GM18517 (cell line): ENCODE results near the gene LRRC8B.
A peak's percentile ranks its signal among the peaks of the same experiment; 100 is the strongest.

Experiments
- ATAC-seq: cut with Tn5 transposase; IDR thresholded peaks from one replicate; pipeline ENCODE4 v1.9.1; 2021; ENCODE audit warnings: mild to moderate bottlenecking, moderate library complexity; ENCODE audit not compliant: unreplicated experiment

LRRC8B gene

GRCh38 chr1:89546082-89546889 is 21.7 kb downstream of the LRRC8B start:
- no peak for ATAC-seq

DNA sequence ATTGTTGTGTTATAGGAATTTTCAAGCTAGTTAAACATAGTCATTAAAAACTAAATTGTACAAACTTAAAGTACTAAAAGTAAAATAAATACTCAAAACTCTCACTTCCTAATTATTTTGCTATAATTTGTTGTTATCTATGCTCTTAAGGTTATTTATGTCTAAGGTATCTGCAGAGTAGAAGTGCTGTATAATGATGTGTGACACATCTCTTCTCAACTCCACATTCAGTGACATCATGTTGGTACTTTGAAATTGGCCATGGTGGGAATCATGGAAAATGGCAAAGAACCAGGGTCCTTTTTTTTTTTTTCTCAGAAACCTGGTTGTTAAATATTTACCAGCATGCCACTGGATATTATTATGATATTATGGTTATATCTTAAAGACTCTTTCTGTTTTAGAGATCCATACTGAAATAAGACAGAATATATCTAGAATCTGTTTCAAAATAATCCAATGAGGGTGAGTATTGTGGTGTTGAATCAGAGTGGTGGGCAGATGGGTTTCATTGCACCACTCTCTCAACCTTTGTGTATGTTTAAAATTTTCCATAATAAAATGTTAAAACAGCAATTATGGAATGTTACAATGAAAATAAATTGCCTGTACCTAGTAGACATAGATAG is 22.4 kb downstream of the LRRC8B start:
- ATAC-seq, result no peak

DNA sequence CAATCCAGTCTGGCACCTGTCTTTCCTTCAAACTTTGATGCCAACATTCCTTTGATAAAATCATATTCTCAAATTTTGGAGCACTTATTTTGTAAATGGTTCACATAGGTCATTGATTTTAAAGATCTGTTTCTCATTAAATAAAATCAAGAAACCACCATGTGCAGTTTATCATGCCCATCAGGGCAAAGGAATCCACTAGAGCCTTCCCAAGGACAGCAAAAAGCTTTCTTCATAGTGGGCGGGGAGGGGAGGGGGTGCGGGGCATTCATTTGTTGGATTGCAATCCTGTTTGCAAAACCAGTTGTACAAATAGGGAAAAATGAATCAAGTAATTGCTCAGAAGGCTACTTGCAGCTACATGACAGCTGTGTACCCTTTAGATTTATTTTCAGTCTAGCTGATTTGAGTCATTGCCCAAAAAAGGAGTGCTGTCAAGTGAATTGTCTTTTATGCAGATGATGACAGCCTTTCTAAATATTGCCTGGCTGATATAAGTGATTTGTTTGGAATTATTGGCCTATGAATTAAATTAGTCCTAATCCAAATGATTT is 23.0 kb downstream of the LRRC8B start:
- no peak for ATAC-seq

DNA sequence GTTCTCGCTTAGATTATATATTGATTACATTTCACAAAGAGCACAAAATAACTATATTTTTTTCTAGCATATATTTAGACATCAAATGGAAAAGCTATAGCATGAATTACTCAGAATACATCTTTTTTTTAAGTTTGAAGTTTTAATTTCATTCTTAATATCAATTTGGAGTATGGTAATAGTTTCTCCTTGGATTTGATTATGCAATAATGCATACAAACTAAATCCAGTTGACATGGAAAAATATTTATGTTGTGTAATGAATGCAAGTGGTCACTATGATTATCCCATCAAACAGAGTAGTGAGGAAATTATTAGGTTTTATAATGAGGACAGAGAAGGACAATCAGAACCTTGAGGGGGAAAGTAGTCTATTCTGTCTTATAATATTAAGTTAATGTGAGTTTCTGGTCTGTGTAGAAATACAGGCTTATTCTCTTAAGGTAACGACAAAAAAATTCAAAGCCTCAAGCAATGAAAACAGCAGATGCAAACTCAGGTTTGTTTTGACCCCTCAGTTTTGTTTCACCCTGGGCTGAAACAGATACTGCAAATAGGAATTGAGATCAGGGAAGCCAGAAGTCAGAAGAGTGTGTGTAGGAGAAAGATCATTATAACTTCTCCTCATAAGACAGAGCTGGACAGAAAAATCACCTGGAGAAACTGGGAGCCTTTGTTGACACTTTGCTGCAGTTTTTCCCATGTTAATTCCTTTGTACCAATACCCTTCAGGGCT is 23.7 kb downstream of the LRRC8B start:
- ATAC-seq, result no peak

DNA sequence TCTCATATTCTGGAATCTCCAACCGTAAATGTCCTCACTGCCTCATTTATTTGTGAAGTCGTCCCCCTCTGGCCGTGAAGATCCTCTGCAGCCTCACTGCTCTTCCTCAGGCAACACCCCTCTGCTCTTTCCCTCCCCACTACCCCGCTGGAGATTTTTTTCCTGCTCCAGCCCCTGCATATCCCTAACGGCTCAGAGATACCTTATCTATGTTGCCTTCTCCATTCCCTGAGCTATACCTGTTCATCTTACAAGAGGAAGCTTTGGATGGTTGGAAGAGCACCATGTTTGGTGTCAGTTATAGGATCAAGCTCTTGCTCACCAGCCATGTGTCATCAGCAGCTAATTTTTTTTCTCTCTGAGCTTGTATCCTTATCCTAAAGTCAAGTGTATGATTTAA is 26.4 kb downstream of the LRRC8B start:
- no peak for ATAC-seq

- peak; percentile 79 for ATAC-seq
These were observed 27.9 kb downstream of the LRRC8B start for GRCh38 chr1:89552471-89553081.

GRCh38 chr1:89553157-89553556 is 28.5 kb downstream of the LRRC8B start:
- ATAC-seq, result no peak

DNA sequence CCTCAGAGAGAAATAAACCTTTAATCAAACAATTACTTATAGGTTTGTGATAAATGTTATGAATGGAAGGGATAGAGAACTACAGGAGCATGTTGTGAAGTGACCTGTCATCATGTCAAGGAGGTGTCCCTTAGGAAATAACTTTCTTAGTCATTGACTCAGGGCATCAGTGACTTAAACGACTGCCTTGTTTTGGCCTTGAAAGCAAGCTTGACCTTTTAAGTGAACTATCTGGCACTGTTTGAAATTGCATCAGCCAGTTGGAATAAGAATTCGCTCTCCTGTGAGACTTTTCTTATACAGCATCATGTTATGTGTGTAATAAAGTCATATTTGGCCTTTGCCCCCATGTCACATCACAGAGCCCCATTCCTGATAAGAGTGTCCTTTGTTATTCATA is 30.9 kb downstream of the LRRC8B start:
- ATAC-seq, result no peak

DNA sequence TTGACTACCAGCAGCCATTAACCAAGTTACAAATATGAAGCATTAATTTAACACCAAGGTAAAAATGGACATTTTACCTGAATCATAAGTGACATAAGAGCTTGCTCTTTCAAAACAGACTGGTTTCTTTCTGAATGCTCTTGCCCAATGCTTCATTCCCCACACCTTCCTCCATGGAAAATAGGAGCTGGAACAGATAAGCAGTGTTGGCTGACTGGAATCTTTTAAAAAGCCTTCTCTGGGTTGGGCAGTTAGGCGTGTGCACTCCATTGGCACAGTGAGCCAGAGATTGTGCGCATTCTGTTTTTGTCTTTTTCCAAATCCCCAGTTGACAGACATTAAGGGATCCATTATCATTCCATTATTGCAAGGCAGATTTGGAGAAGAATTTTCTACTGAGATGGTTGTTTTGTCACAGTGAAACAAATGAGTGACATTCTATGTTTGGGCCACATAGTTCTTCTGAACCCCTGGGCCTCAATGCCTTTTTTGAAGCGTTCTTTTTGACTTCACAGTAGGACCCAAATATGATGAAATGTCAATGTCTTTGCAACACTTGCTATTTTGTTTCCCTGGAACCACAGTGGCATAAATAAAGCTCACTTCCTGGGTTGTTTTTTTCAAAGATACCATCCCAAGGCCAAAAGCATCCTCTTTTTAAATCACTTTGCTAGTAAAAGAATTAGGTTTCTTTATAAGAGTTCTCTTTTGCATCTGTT is 32.3 kb downstream of the LRRC8B start:
- no peak for ATAC-seq

DNA sequence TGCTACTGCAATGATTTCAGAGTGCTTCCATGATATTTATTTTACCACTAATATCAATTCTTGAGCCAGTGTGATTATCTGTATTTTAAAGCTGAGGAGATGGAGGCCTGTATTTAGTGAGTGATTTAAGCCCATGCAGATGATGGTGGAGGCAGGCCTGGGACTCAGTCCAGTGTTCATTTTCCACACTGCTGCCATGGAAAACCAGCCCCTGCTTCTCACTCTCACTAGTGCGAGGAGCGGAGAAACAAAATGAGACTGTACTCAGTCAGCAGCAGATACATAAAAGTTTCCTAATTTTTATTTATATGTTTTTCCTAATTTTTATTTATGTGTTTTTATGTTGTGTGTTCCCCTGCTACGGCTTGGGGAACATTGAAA is 32.8 kb downstream of the LRRC8B start:
- no peak for ATAC-seq

GRCh38 chr1:89557956-89558355 is 33.3 kb downstream of the LRRC8B start:
- ATAC-seq, result no peak

- ATAC-seq, result no peak
These were observed 39.5 kb downstream of the LRRC8B start for GRCh38 chr1:89563957-89564604.

GRCh38 chr1:89565521-89565920 is 40.9 kb downstream of the LRRC8B start:
- no peak for ATAC-seq

- ATAC-seq, result no peak
These were observed 42.1 kb downstream of the LRRC8B start for GRCh38 chr1:89566761-89567174.

- no peak for ATAC-seq
These were observed 43.2 kb downstream of the LRRC8B start for GRCh38 chr1:89567797-89568196.

GRCh38 chr1:89573410-89573809 is 48.8 kb downstream of the LRRC8B start:
- ATAC-seq, result no peak

GRCh38 chr1:89574621-89575020 is 50.0 kb downstream of the LRRC8B start:
- no peak for ATAC-seq

- no peak for ATAC-seq
These were observed 50.6 kb downstream of the LRRC8B start for GRCh38 chr1:89575207-89575606.

DNA sequence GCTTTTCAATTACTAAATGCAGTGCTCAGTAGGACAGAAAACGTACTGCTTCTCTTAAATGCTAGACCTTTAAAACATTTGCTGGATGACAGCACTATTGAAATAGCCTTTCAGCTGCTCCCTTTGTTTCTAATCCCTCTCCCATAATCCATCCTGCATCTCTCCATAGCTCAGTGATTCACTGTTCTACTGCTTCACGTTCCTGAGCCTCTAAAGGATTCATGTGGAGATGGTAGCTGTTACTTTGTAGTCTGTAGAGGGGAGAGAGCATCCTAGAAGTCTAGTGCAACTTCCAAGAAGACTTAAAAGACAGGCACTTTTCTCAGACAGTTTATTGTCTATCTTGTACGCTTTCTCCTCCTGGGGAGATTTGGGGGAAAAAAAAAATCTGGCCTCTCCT is 51.4 kb downstream of the LRRC8B start:
- ATAC-seq, result no peak

DNA sequence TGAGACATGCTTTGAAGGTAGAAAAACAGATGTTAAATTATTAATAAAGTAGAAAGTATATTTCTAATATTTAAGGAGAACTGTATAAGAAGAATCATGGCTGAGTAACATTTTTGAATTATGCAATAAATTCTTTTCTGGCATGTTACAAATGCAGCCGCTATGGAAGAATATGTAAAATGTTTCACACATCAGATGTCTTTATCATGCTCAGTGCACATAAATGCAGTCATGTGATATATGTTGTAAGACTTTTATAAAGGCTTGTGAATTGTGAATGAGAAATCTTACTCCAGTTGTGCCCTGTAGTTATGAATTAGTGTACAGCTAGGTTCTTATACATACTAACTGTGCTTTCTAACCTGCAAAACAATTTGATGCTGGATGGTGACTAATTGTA is 53.5 kb downstream of the LRRC8B start:
- no peak for ATAC-seq
